Fibroblast of the aortic adventitia (primary cell): ENCODE measurements around the gene GYPC. TPM values are rescaled to one million over a fixed set of nuclear protein-coding genes. Genes with fewer than 3 reads are reported as not detected.

Experiments used
- DNase-seq: peaks from one replicate; pipeline ENCODE4 v3.0.0-alpha.2; 2010; ENCODE audit warnings: low read depth
- H3K4me3 ChIP-seq: 2 replicates; pipeline ENCODE4 v1.5.1; 2011; ENCODE audit warnings: low read depth, mild to moderate bottlenecking, control low read depth, low read length, moderate library complexity
- total RNA-seq: library from RNA; depleted of rRNA; stranded (reverse); fragments of >200 nt; gene quantifications from 2 replicates; pipeline ENCODE4 v1.2.3, GENCODE V29; 2012; ENCODE audit warnings: low replicate concordance
- TF ChIP-seq, protein P1 (sequence below): IDR thresholded peaks from 2 replicates; pipeline ENCODE4 v1.5.1; 2011; ENCODE audit warnings: mild to moderate bottlenecking, low read length, control low read depth, inconsistent platforms; ENCODE audit not compliant: insufficient read depth

Gene GYPC, protein sequence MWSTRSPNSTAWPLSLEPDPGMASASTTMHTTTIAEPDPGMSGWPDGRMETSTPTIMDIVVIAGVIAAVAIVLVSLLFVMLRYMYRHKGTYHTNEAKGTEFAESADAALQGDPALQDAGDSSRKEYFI
- 38.7 and 62.7 TPM in 2 replicates for total RNA-seq

DNA sequence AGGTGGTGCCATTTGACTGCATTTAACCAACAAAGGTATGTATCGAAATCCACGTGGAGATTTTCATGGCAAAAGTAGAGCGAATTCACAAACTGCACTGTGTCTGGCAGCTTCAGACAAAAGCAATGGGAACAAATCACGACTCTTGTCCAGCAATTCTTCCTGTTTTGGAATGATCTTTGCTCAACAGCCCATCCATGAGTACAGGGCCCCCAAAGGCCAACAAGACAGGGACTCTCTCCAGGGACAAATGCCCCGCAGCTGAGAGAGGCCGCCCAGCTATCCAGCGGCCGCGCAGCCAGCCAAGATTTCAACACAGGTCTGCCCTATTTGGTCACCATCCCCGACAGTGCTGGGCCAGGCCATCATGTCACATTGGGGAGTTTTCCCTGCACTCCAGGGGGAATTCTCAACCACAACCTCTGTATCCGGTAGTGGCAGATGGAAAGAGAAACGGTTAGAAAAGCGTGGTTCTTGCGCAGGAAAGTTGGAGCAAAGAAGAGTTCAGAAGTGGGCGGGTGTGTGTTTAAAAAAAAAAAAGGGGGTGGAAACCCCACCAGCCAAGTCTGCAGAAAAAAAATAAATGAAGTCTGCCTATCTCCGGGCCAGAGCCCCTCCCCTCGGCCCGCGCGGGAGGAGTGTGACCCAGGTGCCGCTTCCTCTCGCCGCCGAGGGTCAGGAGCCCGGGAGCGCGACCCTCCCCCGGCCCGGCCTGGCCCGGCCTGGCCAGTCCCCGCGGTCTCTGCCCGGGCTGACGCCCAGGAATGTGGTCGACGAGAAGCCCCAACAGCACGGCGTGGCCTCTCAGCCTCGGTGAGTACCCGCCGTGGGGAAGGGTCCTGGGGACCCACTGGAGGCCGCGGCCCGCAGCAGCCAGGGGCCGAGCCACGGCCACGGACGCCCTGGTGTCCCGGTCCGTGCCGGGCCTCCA, at the start of gene GYPC:
GYPC (plus strand) TSS at position 659 of the 931 bp plus-strand sequence; CDS start at position 765, 106 bp downstream.
- TF ChIP-seq, protein P1, sequence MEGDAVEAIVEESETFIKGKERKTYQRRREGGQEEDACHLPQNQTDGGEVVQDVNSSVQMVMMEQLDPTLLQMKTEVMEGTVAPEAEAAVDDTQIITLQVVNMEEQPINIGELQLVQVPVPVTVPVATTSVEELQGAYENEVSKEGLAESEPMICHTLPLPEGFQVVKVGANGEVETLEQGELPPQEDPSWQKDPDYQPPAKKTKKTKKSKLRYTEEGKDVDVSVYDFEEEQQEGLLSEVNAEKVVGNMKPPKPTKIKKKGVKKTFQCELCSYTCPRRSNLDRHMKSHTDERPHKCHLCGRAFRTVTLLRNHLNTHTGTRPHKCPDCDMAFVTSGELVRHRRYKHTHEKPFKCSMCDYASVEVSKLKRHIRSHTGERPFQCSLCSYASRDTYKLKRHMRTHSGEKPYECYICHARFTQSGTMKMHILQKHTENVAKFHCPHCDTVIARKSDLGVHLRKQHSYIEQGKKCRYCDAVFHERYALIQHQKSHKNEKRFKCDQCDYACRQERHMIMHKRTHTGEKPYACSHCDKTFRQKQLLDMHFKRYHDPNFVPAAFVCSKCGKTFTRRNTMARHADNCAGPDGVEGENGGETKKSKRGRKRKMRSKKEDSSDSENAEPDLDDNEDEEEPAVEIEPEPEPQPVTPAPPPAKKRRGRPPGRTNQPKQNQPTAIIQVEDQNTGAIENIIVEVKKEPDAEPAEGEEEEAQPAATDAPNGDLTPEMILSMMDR, result no peak
- peak within 1 kb of the TSS; percentile 87 for H3K4me3 ChIP-seq
- DNase-seq, result peak; percentile 87

DNA sequence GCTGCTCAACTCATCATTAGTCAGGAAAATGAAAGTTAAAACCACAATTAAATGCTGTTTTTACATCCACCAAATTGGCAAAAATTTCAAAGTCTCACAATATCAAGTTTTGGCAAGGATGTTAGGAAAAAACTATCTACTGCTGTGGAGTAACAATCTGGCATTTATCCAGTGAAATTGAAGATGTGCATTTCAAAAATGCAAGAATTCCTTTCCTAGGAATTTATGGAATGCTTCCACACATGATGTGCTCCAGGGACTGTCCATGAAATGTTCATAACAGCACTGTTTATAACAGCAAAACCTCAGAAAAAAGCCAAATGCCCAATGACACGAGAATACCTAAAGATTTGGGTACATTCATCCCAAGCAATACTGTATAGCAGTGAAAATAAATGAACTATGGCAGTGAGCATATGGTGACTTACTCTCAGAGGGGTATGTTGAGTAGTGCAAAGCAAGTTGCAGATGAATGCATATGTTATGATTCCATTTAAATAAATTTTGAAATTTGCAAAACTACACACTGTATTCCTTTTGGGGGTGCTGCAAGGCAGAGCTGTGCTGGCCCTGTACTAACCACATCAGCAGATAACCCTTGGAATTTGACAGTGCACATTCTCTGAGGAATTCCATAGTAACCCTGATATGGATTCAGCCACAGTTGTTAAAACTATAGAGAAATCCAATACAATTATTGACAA, 41.3 kb upstream of the GYPC start:
- H3K4me3 ChIP-seq, result no peak overlapping the region
- peak; percentile 52 for DNase-seq
- TF ChIP-seq, protein P1, result no peak

DNA sequence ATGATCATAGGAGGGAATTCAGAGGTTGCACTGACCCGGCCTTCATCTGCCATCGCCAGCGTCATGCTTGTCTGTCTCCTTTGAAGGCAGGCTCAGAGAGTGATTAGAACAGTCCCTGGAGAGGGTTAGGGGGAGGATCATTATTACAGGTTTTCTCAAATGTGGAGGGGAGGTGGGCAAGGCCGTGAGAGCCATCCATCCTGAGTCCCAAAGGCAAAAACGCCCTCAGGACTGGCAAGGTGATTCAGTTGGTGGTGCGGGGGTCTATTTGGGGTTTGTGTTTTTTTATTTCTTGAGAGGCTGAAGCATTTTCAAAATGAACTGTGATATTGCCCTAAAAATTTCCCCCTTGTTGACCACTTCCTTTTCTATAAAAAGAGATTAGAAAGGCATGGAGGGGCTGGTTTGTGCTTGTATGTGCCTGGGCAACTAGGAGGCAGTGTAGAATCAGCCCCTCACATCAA, 39.3 kb upstream of the GYPC start:
- no peak for DNase-seq

DNA sequence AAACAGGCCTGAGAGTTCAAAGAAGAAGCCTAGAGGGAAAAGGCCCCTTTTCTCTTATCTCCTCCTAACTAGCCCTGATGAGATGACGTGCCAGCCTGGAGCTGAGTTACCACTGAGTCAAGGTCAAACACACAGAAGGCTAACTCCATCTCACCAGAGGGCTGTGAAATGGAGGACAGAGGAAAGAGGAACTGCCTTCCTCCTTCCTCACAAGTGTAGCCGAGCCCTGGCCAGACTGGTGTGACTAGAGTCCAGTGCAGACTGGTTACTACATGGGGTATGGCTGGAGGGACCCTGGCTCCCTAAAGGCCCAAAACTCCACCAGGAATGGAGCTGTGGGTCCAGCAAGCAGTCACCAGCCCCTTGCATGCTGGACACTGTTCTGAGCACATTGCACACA, 35.7 kb upstream of the GYPC start:
- TF ChIP-seq, protein P1, result no peak
- no peak overlapping the region for H3K4me3 ChIP-seq
- no peak for DNase-seq

More for the DNA sequence above, 39.3 kb upstream of the GYPC start:
- no peak overlapping the region for H3K4me3 ChIP-seq
- TF ChIP-seq, protein P1, result no peak

DNA sequence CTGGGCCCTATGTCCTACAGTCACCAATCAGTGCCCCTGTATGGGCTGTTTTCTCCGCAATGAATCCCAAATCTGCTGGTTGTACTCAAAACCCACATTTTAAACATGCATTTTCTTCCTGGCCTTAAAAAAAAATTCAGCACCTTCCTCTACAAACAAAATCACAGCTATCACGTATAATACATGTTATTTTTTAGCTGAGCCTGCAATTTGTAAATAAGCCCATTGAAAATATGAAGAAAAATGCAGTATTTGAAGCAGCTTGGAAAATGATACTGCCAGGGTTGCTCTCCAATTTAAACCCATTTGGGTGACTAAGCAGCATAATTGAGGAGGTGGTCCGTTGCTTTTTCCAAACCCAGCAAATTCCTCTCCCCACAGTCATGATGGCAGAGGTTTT, 33.0 kb upstream of the GYPC start:
- TF ChIP-seq, protein P1, result no peak
- DNase-seq, result no peak
- H3K4me3 ChIP-seq, result no peak overlapping the region

DNA sequence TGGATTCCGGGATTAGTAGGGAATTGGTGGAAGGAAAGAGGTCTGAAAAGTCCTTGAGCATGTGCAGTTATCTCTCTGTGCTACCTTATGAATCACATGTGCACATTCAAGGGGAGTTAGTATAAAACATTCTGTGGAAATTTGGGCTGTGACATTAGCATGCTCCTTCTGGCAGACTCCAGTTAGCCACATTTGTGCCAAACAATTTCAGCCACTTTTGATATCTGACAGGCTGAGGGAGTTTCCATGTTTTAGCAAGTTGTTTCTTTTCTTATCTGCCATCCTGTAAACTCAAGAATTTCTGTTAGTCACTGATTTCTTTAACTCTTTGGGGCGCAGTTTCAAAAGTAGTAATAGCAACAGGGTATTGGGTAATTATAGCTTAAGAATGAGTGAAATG, 28.3 kb upstream of the GYPC start:
- no peak overlapping the region for H3K4me3 ChIP-seq
- TF ChIP-seq, protein P1, result no peak
- peak; percentile 91 for DNase-seq
